Neural crest cell (in vitro differentiated cells): ENCODE measurements around the gene EPHA1. TPM values are rescaled to one million over a fixed set of nuclear protein-coding genes. Genes with fewer than 3 reads are reported as not detected.

Experiments
- DNase-seq: peaks from one replicate; pipeline ENCODE4 v3.0.0; 2021; ENCODE audit warnings: low read depth, mixed read lengths, low spot score
- H3K27ac Mint-ChIP-seq: one replicate; pipeline ENCODE4 v1.8.0; 2021; ENCODE audit warnings: mild to moderate bottlenecking, mixed read lengths; ENCODE audit not compliant: unreplicated experiment
- H3K27me3 Mint-ChIP-seq: 2 replicates; pipeline ENCODE4 v1.8.0; 2021; ENCODE audit warnings: low read depth, mild to moderate bottlenecking, mixed read lengths
- H3K36me3 Mint-ChIP-seq: 2 replicates; pipeline ENCODE4 v1.8.0; 2021; ENCODE audit warnings: low read depth, mild to moderate bottlenecking, mixed read lengths
- H3K4me1 Mint-ChIP-seq: 2 replicates; pipeline ENCODE4 v1.8.0; 2021; ENCODE audit warnings: mixed read lengths
- H3K4me3 Mint-ChIP-seq: one replicate; pipeline ENCODE4 v1.8.0; 2021; ENCODE audit warnings: mild to moderate bottlenecking, mixed read lengths
- H3K9me3 Mint-ChIP-seq: 2 replicates; pipeline ENCODE4 v1.8.0; 2021; ENCODE audit warnings: mixed read lengths
- CTCF ChIP-seq: fragments of 200-600 bp; sonication (generic); conservative IDR thresholded peaks from 2 replicates; pipeline ENCODE4 v1.5.0; 2021; ENCODE audit warnings: antibody characterized with exemption, mild to moderate bottlenecking
- total RNA-seq: library from RNA; stranded (reverse); gene quantifications from 2 replicates; pipeline ENCODE4 v1.2.1, GENCODE V29; 2021

EPHA1 gene
- total RNA-seq, 1 donor from 2014 or later: not detected

GRCh38 chr7:143391462-143392404, 16.9 kb downstream of the EPHA1 start:
- H3K36me3 Mint-ChIP-seq: peaks cover 6% of the 10 kb centered on the region
- H3K4me3 Mint-ChIP-seq: no peak overlapping the region
- H3K4me1 Mint-ChIP-seq: peaks cover 4% of the 10 kb centered on the region
- no peak for TF ChIP-seq CTCF
- no peaks in the 10 kb centered on the region for H3K9me3 Mint-ChIP-seq
- H3K27me3 Mint-ChIP-seq: no peaks in the 10 kb centered on the region
- H3K27ac Mint-ChIP-seq: no peak overlapping the region
- no peak for DNase-seq

GRCh38 chr7:143390773-143391317, 17.8 kb downstream of the EPHA1 start:
- no peak for DNase-seq
- Mint-ChIP-seq H3K36me3 (peaks cover 6% of the 10 kb centered on the region), H3K4me3 (no peak overlapping the region)

GRCh38 chr7:143390104-143390772, 18.4 kb downstream of the EPHA1 start:
- H3K9me3 Mint-ChIP-seq: no peaks in the 10 kb centered on the region
- H3K4me3 Mint-ChIP-seq: no peak overlapping the region
- H3K4me1 Mint-ChIP-seq: peaks cover 3% of the 10 kb centered on the region
- H3K36me3 Mint-ChIP-seq: peaks cover 6% of the 10 kb centered on the region
- no peak overlapping the region for H3K27ac Mint-ChIP-seq
- TF ChIP-seq CTCF: no peak
- H3K27me3 Mint-ChIP-seq: no peaks in the 10 kb centered on the region
- DNase-seq: no peak

More at GRCh38 chr7:143390773-143391317, 17.8 kb downstream of the EPHA1 start:
- no peak overlapping the region for H3K27ac Mint-ChIP-seq
- peaks cover 4% of the 10 kb centered on the region for H3K4me1 Mint-ChIP-seq
- no peaks in the 10 kb centered on the region for H3K27me3 Mint-ChIP-seq
- TF ChIP-seq CTCF: no peak
- H3K9me3 Mint-ChIP-seq: no peaks in the 10 kb centered on the region

DNA sequence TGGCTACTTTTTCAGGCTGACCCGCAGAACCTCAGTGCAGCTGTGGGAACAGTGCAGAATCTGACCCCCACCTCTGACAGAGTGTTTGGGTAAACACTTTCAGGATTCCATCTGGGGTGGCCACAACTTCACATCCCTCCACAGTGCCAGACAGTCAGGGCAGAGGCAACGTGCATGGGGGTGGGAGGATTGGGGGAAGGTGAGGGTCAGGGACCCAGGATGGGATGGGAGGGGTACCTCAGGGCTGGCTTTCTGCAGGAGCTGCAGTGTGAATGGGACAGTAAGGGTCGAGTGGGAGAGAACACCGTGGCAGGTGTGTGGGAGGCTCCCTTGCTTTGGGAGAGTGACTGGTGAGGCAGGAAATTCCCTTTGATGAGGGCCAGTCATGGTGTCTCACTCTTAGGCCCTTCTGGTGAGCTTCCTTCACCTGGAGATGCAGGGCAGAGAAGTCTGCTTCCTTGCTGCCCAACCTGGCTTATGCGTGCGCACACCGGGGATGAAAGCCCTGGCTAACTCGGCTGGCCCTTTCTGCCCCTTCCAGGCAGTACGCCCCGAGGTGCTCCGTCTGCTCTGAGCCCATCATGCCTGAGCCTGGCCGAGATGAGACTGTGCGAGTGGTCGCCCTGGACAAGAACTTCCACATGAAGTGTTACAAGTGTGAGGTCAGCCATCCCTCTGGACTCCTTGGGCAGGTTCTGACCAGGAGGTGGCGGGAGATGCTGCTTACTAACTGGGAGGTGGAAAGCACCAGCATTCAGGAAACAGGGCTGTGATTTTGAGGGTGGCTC, 19.1 kb downstream of the EPHA1 start:
- no peak for TF ChIP-seq CTCF
- Mint-ChIP-seq H3K4me3 (no peak overlapping the region), H3K27ac (no peak overlapping the region), H3K27me3 (no peaks in the 10 kb centered on the region), H3K4me1 (no peaks in the 10 kb centered on the region), H3K9me3 (no peaks in the 10 kb centered on the region), H3K36me3 (peaks cover 6% of the 10 kb centered on the region)
- no peak for DNase-seq

DNA sequence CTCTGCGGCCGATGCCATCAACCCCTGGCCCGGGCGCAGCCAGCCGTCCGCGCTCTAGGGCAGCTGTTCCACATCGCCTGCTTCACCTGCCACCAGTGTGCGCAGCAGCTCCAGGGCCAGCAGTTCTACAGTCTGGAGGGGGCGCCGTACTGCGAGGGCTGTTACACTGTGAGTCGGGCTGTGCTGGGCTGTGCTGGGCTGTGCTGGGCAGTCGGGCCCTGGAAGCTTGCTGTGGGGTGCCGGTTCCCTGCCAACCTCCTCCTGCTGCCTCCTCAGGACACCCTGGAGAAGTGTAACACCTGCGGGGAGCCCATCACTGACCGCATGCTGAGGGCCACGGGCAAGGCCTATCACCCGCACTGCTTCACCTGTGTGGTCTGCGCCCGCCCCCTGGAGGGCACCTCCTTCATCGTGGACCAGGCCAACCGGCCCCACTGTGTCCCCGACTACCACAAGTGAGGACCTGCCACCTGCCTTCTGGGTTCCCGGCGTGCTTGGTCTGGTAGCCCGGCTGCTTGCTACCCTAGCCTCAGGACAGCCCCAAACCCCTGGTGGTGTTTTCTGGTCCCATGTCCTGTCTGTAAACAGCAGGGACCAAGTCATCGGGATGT, 20.1 kb downstream of the EPHA1 start:
- DNase-seq: no peak
- H3K27ac Mint-ChIP-seq: no peak overlapping the region
- no peaks in the 10 kb centered on the region for H3K9me3 Mint-ChIP-seq
- H3K4me3 Mint-ChIP-seq: no peak overlapping the region
- TF ChIP-seq CTCF: no peak
- no peaks in the 10 kb centered on the region for H3K27me3 Mint-ChIP-seq
- no peaks in the 10 kb centered on the region for H3K4me1 Mint-ChIP-seq
- H3K36me3 Mint-ChIP-seq: peaks cover 6% of the 10 kb centered on the region
